M059J (cell line): ENCODE data around the gene ACKR1. TPM values are rescaled to one million over a fixed set of nuclear protein-coding genes. Genes with fewer than 3 reads are reported as not detected.

Experiments used
- DNase-seq: peaks from one replicate; pipeline ENCODE4 v3.0.0-alpha.2; 2012; ENCODE audit warnings: low read depth
- total RNA-seq: library from RNA; depleted of rRNA; stranded (reverse); fragments of >200 nt; shearing (Covaris generic); gene quantifications from 2 replicates; pipeline ENCODE4 v1.2.3, GENCODE V29; 2014; rRNA removed

The ACKR1 gene
- total RNA-seq, 1 experiment from 2014 or later, result not detected

GRCh38 chr1:159222075-159222865, 17.6 kb downstream of the ACKR1 start:
- DNase-seq, result no peak

GRCh38 chr1:159223004-159223403, 18.3 kb downstream of the ACKR1 start:
- DNase-seq, result no peak

- no peak for DNase-seq
Measured at GRCh38 chr1:159228554-159228953, 23.9 kb downstream of the ACKR1 start.

GRCh38 chr1:159229260-159229885, 24.7 kb downstream of the ACKR1 start:
- peak; percentile 77 for DNase-seq

- DNase-seq, result peak; percentile 92
Measured at GRCh38 chr1:159229896-159230295, 25.2 kb downstream of the ACKR1 start.

- peak; percentile 14 for DNase-seq
Measured at GRCh38 chr1:159239551-159240220, 35.0 kb downstream of the ACKR1 start.

GRCh38 chr1:159247266-159247665, 42.6 kb downstream of the ACKR1 start:
- DNase-seq, result peak; percentile 5

GRCh38 chr1:159248311-159248710, 43.6 kb downstream of the ACKR1 start:
- DNase-seq, result no peak

GRCh38 chr1:159250638-159251216, 46.1 kb downstream of the ACKR1 start:
- DNase-seq, result no peak

Other genes starting within 250 kb of the ACKR1 start
- 75.9 and 103 TPM in 2 replicates for gene IFI16, start 195.0 kb upstream of the ACKR1 start, total RNA-seq
- 1.7 TPM in 1 of 2 replicates, not detected in the other for gene AIM2, start 128.1 kb upstream of the ACKR1 start, total RNA-seq
- gene CADM3, start 33.3 kb upstream of the ACKR1 start, total RNA-seq, result 0.47 and 0.54 TPM in 2 replicates
- gene FCER1A, start 97.5 kb downstream of the ACKR1 start, total RNA-seq, result not detected in 2 replicates
- not detected in 2 replicates for gene OR10J4, start 227.3 kb downstream of the ACKR1 start, total RNA-seq
- not detected in 2 replicates for gene OR10J1, start 234.8 kb downstream of the ACKR1 start, total RNA-seq